Hematopoietic multipotent progenitor cell (in vitro differentiated cells): ENCODE data around the gene DNAJB2. TPM values are rescaled to one million over a fixed set of nuclear protein-coding genes. Genes with fewer than 3 reads are reported as not detected.

Experiments
- DNase-seq, 3 donors: peaks; one replicate each; pipeline ENCODE4 v3.0.0-alpha.2; 2011 to 2015; ENCODE audit warnings: low read depth in 2 of 3, low spot score in 2 of 3
- total RNA-seq: library from RNA; depleted of rRNA; stranded (reverse); fragments of >200 nt; gene quantifications from one replicate; pipeline ENCODE4 v1.2.3, GENCODE V29; 2012

The DNAJB2 gene
- 24.8 TPM for total RNA-seq

GRCh38 chr2:219279151-219279915 lies at the start of gene DNAJB2:
TSS of gene DNAJB2 (plus strand) at chr2:219279366. CDS start at chr2:219279834, 468 bp downstream.
- DNase-seq: peak; percentile 94 to 99 (median 99)

- DNase-seq: peak in 1 of 3 donors; percentile 32
These were observed 49.1 kb upstream of the DNAJB2 start for GRCh38 chr2:219230059-219230540.

- no peak for DNase-seq
These were observed 44.8 kb upstream of the DNAJB2 start for GRCh38 chr2:219234331-219234730.

GRCh38 chr2:219243291-219243761 lies 35.8 kb upstream of the DNAJB2 start:
- DNase-seq: peak in 1 of 3 donors; percentile 51

- DNase-seq: no peak
These were observed 34.4 kb upstream of the DNAJB2 start for GRCh38 chr2:219244789-219245147.

GRCh38 chr2:219245148-219245898 lies 33.8 kb upstream of the DNAJB2 start, which contains the start of the genes GLB1L and STK16:
TSS of gene GLB1L (minus strand) at chr2:219245444. CDS start at chr2:219243573, 1,871 bp downstream.
TSS of gene STK16 (plus strand) at chr2:219245479. CDS start at chr2:219246000, 521 bp downstream.
- peak; percentile 75 to 92 (median 91) for DNase-seq

GRCh38 chr2:219245899-219246230 lies 33.3 kb upstream of the DNAJB2 start:
- DNase-seq: no peak

GRCh38 chr2:219246559-219246958 lies 32.6 kb upstream of the DNAJB2 start:
- no peak for DNase-seq

GRCh38 chr2:219247678-219248642 lies 31.2 kb upstream of the DNAJB2 start:
- peak in 2 of 3 donors; percentile 35 to 67 for DNase-seq

GRCh38 chr2:219248845-219249202 lies 30.3 kb upstream of the DNAJB2 start:
- DNase-seq: no peak

- peak in 2 of 3 donors; percentile 28 to 44 for DNase-seq
These were observed 29.8 kb upstream of the DNAJB2 start for GRCh38 chr2:219249203-219249980.

- DNase-seq: no peak
These were observed 29.0 kb upstream of the DNAJB2 start for GRCh38 chr2:219250049-219250781.

GRCh38 chr2:219251656-219252055 lies 27.5 kb upstream of the DNAJB2 start:
- no peak for DNase-seq

- no peak for DNase-seq
These were observed 27.1 kb upstream of the DNAJB2 start for GRCh38 chr2:219252084-219252483.

GRCh38 chr2:219252570-219252899 lies 26.6 kb upstream of the DNAJB2 start:
- no peak for DNase-seq

GRCh38 chr2:219252900-219253752 lies 26.0 kb upstream of the DNAJB2 start, which contains the start of gene TUBA4B:
TSS of gene TUBA4B (plus strand) at chr2:219253243. CDS start at chr2:219253408, 165 bp downstream.
- peak in 2 of 3 donors; percentile 21 to 27 for DNase-seq

- peak; percentile 78 to 85 (median 83) for DNase-seq
These were observed 25.2 kb upstream of the DNAJB2 start, which contains the start of gene TUBA4A for GRCh38 chr2:219253753-219254589. TSS of gene TUBA4A (minus strand) at chr2:219253918. CDS start at chr2:219253858, 60 bp downstream.
